Thyroid gland (tissue), 4 donors: Measurements from ENCODE around the gene CUL1. TPM values are rescaled to one million over a fixed set of nuclear protein-coding genes. Genes with fewer than 3 reads are reported as not detected.

Source experiments
- DNase-seq, 2 donors: peaks; one replicate each; pipeline ENCODE4 v3.0.0-alpha.2; 2019
- H3K27ac ChIP-seq, 3 donors: fragments of 200-600 bp; sonication (generic); 1 replicate in 2 of 3; 2 replicates in 1 of 3; pipeline ENCODE4 v1.5.1; 2016 to 2019; ENCODE audit warnings: mild to moderate bottlenecking in 1 of 3, moderate library complexity in 1 of 3
- H3K27me3 ChIP-seq: fragments of 200-600 bp; sonication (generic); one replicate; pipeline ENCODE4 v1.5.1; 2019
- H3K36me3 ChIP-seq, 2 donors: fragments of 200-600 bp; sonication (generic); one replicate each; pipeline ENCODE4 v1.5.1; 2016 to 2019
- H3K4me1 ChIP-seq, 2 donors: fragments of 200-600 bp; sonication (generic); one replicate each; pipeline ENCODE4 v1.5.1; 2017 to 2019
- H3K4me3 ChIP-seq, 3 donors: fragments of 200-600 bp; sonication (generic); replicated peaks in 1 of 3; 1 replicate in 2 of 3; 2 replicates in 1 of 3; pipeline ENCODE4 v1.5.1; 2016; ENCODE audit warnings: mild to moderate bottlenecking in 1 of 3
- H3K9me3 ChIP-seq: fragments of 200-600 bp; sonication (generic); one replicate; pipeline ENCODE4 v1.5.1; 2017
- CTCF ChIP-seq, 6 experiments: fragments of 200-600 bp in 3 of 6; fragments of 450-650 bp in 3 of 6; sonication (generic) in 3 of 6; IDR thresholded peaks; one replicate each; pipeline ENCODE4 v1.5.1; 2016 to 2019; ENCODE audit warnings: antibody characterized with exemption in 6 of 6, mild to moderate bottlenecking in 2 of 6, inconsistent platforms in 1 of 6, moderate library complexity in 1 of 6
- POLR2A ChIP-seq, 2 donors: fragments of 450-650 bp; IDR thresholded peaks; one replicate each; pipeline ENCODE4 v1.6.1; 2017; ENCODE audit warnings: antibody characterized with exemption in 2 of 2, mild to moderate bottlenecking in 2 of 2, moderate library complexity in 1 of 2
- WGBS, 2 donors: methylation state at CpG; one replicate each; pipeline ENCODE4 v1.1.5; 2017; 5-methylcytosine and 5-hydroxymethylcytosine counted together
- intact Hi-C: fragments of 100-400 bp; cut with DNase I; formaldehyde crosslinking; loops from one replicate; pipeline ENCODE4 v1.15.1; 2023
- small RNA-seq: library from RNA; depleted of rRNA; stranded (forward); fragments of <200 nt; gene quantifications from one replicate; pipeline ENCODE3, GENCODE V24; 2016
- total RNA-seq, 4 donors: library from RNA; depleted of rRNA; stranded (reverse); fragments of >200 nt; gene quantifications; one replicate each; pipeline ENCODE4 v1.2.3, GENCODE V29; 2016

CUL1 gene
- total RNA-seq, 4 donors from 2014 or later = 51.3 to 53.4 (median 52.9) TPM

- Histone ChIP-seq H3K27ac (no peak overlapping the region), H3K4me1 (no peaks in the 10 kb centered on the region), H3K36me3 (no peaks in the 10 kb centered on the region), H3K4me3 (no peak overlapping the region), H3K27me3 (no peaks in the 10 kb centered on the region), H3K9me3 (no peaks in the 10 kb centered on the region)
- intact Hi-C loops = loop anchor here (10.0 kb wide), 1 partner anchor 114 kb away; no protein-coding TSS in a partner anchor
- TF ChIP-seq CTCF (IDR thresholded peaks at IDR 0.05) = no peak
- no peak for TF ChIP-seq POLR2A (IDR thresholded peaks at IDR 0.05)
- 96 to 98% methylated on average over 5 of the region's 5 CpGs for WGBS, 2 donors
- no peak for DNase-seq
Observed at GRCh38 chr7:148850564-148850963, 151.9 kb downstream of the CUL1 start.

Small RNA genes within 50 kb of the gene (small RNA-seq; reads per million reads assigned to genes)
- gene RNU7-20P = not detected

Other genes starting within 250 kb of the CUL1 start
- gene C7orf33, start 108.1 kb upstream of the CUL1 start, total RNA-seq = not detected
- 1 to 10 TPM in 1 of 4 donors, under 1 TPM in 3; 0.75 to 1.1 (median 0.86) TPM for gene EZH2, start 185.4 kb downstream of the CUL1 start, total RNA-seq